NT2/D1 (cell line): ENCODE measurements around the gene CMTM1.

Experiments
- SUZ12 ChIP-seq: IDR thresholded peaks from 2 replicates; pipeline ENCODE4 v1.6.1; 2011; ENCODE audit not compliant: insufficient read length, insufficient read depth; ENCODE audit errors: extremely low read depth
- YY1 ChIP-seq: IDR thresholded peaks from 2 replicates; pipeline ENCODE4 v1.6.1; 2011; ENCODE audit not compliant: insufficient read length, insufficient read depth
- ZNF274 ChIP-seq: IDR thresholded peaks from 2 replicates; pipeline ENCODE4 v1.6.1; 2011; ENCODE audit warnings: mild to moderate bottlenecking, low read depth, low read length

DNA sequence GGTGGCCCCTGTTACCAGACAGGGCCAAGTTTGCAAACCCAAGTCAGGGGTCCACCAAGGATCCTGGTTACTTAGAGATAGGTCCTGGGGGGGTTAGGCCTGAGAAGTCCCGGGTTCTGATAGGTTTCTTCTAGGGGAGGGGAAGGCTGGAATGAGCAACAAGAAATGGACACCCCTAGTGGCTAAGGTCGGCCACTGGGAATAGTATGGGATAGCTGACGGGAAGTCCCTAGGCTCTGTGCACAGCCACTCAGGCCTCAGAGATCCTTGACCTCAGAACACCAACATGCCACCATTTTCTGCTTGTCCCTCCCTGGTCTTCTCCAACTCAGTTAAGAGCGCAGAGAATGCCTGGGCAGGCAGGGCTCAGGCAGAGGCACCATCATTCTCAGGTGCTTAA lies 29.7 kb upstream of the CMTM1 start:
- TF ChIP-seq SUZ12, result no peak
- no peak for TF ChIP-seq ZNF274
- TF ChIP-seq YY1, result no peak
